ENCODE measurements around the gene FAM90A26. TPM values are rescaled to one million over a fixed set of nuclear protein-coding genes. Genes with fewer than 3 reads are reported as not detected.
"Not testable (repeated sequence)": the region's sequence is repeated elsewhere in the genome, so short reads cannot be mapped to it uniquely, and the experiment has no call there.

Gene FAM90A26
- not detected for polyA plus RNA-seq (2013, experiment 1 of 2; ENCODE audit: insufficient read length)
- not detected for polyA plus RNA-seq (2013, experiment 2 of 2; ENCODE audit: insufficient read length)

DNA sequence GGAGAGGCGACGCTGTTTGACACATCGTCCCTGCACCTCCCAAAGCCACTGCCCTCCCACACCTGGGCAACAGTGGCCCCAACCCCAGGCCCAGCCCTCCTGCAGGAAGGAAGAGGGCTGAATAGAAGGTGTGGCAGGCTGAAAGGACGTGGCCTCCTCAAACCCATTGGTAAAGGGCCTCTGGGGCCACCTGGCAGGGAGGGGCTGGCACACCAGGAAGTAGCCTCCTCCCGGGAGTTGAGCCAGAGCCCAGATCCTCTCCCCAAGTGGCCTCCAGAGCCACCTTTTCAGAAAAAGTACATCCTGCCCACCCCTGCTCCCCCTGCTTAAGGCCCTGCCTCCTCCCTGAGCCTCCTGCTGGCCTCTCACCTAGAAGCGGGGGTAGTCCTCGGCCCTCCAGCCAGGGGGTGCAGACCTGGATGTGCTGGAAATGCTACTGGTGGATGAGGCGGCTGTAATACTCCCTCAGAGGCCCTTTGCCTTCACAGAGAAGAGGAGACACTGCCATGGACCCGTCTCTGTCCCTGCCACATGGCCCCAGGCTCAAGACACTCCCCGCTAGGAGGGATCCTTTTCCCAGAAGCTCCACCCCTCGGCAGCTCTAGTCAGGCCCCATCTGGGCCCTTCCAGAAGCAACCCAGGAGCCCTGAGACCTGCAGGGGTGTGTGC, at the start of gene FAM90A26:
FAM90A26 (plus strand) TSS at position 619 of the 669 bp plus-strand sequence. CDS start 2,764 bp downstream, outside the sequence.
- DNase-seq: not testable (repeated sequence)

DNA sequence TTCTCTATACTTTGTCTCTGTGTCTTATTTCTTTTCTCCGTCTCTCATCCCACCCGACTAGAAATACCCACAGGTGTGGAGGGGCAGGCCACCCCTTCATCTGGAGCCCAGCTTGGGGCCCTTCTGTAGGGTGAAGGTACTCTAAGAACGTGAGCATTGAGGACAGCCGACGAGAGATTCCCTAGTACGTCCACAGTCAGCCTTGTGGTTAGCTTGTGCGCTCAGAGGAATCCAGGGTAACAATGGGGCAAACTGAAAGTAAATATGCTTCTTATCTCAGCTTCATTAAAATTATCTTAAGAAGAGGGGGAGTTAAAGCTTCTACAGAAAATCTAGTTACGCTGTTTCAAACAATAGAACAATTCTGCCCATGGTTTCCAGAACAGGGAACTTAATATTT, 47.5 kb upstream of the FAM90A26 start:
- DNase-seq: not testable (repeated sequence)

- peak; percentile 65 for DNase-seq
These were observed 46.6 kb upstream of the FAM90A26 start for GRCh38 chr4:9123572-9124007.

DNA sequence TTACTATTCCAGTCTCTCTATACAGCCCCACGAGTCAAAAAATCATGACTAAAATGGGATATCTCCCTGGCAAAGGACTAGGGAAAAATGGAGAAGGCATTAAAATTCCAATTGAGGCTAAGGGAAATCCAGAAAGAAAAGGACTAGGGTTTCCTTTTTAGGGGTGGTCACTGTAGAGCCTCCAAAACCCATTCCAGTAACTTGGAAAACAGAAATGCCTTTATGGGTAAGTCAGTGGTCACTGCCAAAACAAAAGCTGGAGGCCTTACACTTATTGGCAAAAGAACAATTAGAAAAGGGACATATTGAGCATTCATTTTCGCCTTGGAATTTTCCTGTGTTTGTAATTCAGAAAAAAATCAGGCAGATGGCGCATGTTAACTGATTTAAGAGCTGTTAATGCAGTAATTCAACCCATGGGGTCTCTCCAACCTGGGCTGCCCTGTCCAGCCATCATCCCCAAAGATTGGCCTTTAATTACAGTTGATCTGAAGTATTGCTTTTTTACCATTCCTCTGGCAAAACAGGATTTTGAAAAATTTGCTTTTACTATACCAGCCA, 44.5 kb upstream of the FAM90A26 start:
- peak; percentile 18 for DNase-seq

- peak; percentile 78 for DNase-seq
These were observed 38.8 kb upstream of the FAM90A26 start for GRCh38 chr4:9131420-9131819.

DNA sequence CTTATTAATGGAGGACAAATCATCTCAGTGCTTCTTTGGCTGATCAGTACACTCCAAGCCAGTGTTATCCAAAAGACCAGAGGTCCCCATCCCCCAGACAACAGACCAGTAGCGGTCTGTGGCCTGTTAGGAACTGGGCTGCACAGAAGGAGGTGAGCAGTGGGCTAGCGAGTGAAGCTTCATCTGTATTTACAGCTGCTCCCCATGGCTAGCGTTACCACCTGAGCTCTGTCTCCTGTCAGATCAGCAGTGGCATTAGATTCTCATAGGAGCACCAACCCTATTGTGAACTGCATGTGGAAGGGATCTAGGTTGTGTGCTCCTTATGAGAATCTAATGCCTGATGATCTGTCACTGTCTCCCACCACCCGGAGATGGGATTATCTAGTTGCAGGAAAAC, 37.4 kb upstream of the FAM90A26 start:
- DNase-seq: not testable (repeated sequence)

GRCh38 chr4:9134011-9134410, 36.2 kb upstream of the FAM90A26 start:
- DNase-seq: not testable (repeated sequence)

DNA sequence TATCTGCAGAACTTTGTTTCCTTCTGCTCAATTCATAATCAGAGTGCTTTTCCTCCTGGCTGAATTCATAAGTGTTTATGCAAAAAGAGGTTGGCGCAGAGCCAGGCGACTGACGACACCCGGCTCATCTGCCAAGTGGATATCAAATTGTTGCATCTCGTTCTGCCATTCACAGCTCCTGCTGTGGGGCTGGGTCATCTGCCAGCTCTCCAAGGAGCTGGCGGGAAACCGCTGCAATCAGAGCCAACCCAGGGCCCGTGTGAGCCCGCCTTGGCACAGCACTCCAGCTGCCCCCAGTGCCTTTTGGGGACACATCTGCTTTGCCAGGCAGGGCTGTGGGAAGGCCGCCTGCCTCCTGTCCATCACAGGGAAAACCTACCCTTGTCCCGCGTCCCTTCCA, 35.7 kb upstream of the FAM90A26 start:
- peak; percentile 9 for DNase-seq

- not testable (repeated sequence) for DNase-seq
These were observed 29.2 kb upstream of the FAM90A26 start for GRCh38 chr4:9141050-9141449.

- DNase-seq: not testable (repeated sequence)
These were observed 27.4 kb upstream of the FAM90A26 start for GRCh38 chr4:9142786-9143185.

- no peak for DNase-seq
These were observed 26.7 kb upstream of the FAM90A26 start for GRCh38 chr4:9143421-9144080.

GRCh38 chr4:9146967-9147366, 23.2 kb upstream of the FAM90A26 start:
- no peak for DNase-seq

GRCh38 chr4:9147368-9147767, 22.8 kb upstream of the FAM90A26 start:
- not testable (repeated sequence) for DNase-seq

- peak; percentile 58 for DNase-seq
These were observed 21.4 kb upstream of the FAM90A26 start for GRCh38 chr4:9148611-9149409.

GRCh38 chr4:9151809-9152179, 18.4 kb upstream of the FAM90A26 start:
- not testable (repeated sequence) for DNase-seq

- DNase-seq: peak; percentile 97
These were observed 17.8 kb upstream of the FAM90A26 start for GRCh38 chr4:9152180-9153007.

DNA sequence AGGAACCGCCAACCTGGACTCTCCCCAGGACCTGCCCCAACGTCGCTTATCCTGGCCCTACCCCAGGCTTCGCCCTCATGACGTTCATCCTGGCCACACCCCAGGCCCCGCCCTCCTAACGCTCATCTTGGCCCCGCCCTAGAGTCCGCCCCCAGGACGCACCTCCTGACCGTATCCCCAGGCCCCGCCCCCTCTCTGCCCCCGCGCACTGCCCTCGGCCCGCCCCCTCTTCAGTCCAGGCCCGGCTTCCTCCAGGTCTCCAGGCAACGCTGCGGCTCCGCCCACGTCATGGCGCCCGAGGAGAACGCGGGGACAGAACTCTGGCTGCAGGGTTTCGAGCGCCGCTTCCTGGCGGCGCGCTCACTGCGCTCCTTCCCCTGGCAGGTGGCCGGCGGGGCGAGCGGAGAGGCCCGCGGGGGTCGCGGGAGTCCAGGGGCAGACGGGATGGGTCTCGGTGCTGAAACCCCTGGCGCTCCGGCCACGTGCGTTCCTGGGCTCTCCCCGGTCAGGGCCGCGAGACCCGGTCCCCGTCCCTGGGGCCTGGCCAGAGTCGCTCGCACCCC, 17.1 kb upstream of the FAM90A26 start:
- DNase-seq: peak; percentile 99

- DNase-seq: peak; percentile 88
These were observed 16.5 kb upstream of the FAM90A26 start for GRCh38 chr4:9153571-9154157.

GRCh38 chr4:9155101-9155886, 14.9 kb upstream of the FAM90A26 start:
- not testable (repeated sequence) for DNase-seq

DNA sequence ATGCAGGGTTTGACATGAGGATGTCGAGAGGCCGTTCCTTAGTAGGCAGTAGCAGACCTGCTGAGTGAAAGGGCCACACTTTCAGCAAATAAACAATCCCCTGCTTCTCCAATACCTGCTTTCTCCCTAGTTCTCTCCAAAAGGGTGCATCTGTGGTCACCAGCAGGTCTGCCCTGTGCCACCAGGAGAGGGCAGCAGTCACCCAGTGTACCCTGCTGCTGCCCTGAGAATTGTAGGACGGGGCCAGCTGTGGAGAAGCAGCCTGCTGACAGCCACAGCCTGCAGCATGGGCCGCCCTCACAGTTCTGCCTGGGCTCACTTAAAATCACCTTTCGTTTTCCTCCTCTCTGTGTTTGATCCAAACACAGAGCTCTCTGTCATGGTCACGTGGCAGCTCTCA, 11.8 kb upstream of the FAM90A26 start:
- DNase-seq: peak; percentile 21

All from fibroblast of skin of abdomen (primary cell).